MM.1S (cell line): ENCODE measurements around the gene GATB.

Experiments used
- DNase-seq: peaks from one replicate; pipeline ENCODE4 v3.0.0-alpha.2; 2015
- H2AFZ ChIP-seq: fragments of 300-600 bp; sonication (generic); 2 replicates; pipeline ENCODE4 v1.6.0; 2016; ENCODE audit warnings: antibody characterized with exemption, low read length
- H3F3A ChIP-seq: fragments of 300-600 bp; sonication (generic); 2 replicates; pipeline ENCODE4 v1.6.1; 2016; ENCODE audit warnings: mild to moderate bottlenecking, antibody characterized with exemption, low read length, moderate library complexity, mixed read lengths; ENCODE audit not compliant: insufficient read depth
- H3K27ac ChIP-seq: fragments of 300-600 bp; sonication (generic); 2 replicates; pipeline ENCODE4 v1.5.1; 2016; ENCODE audit warnings: mild to moderate bottlenecking, low read length
- H3K27me3 ChIP-seq: fragments of 300-600 bp; sonication (generic); replicated peaks from 2 replicates; pipeline ENCODE4 v1.6.0; 2016; ENCODE audit warnings: low read length; ENCODE audit not compliant: insufficient read depth
- H3K36me3 ChIP-seq: fragments of 300-600 bp; sonication (generic); replicated peaks from 2 replicates; pipeline ENCODE4 v1.6.1; 2016; ENCODE audit warnings: mild to moderate bottlenecking, low read length, mixed read lengths; ENCODE audit not compliant: insufficient read depth
- H3K4me1 ChIP-seq: fragments of 300-600 bp; sonication (generic); 2 replicates; pipeline ENCODE4 v1.6.1; 2016; ENCODE audit warnings: low read length, mixed read lengths
- H3K4me2 ChIP-seq: fragments of 300-600 bp; sonication (generic); 2 replicates; pipeline ENCODE4 v1.6.0; 2016; ENCODE audit warnings: low read depth, low read length
- H3K4me3 ChIP-seq: fragments of 300-600 bp; sonication (generic); 2 replicates; pipeline ENCODE4 v1.5.1; 2016; ENCODE audit warnings: low read length, mixed read lengths
- H3K79me2 ChIP-seq: fragments of 300-600 bp; sonication (generic); 2 replicates; pipeline ENCODE4 v1.6.1; 2016; ENCODE audit warnings: mixed run types, low read length, mixed read lengths
- H3K9ac ChIP-seq: fragments of 300-600 bp; sonication (generic); 2 replicates; pipeline ENCODE4 v1.6.1; 2016; ENCODE audit warnings: low read length, mixed read lengths
- H3K9me2 ChIP-seq: fragments of 300-600 bp; sonication (generic); replicated peaks from 2 replicates; pipeline ENCODE4 v1.6.1; 2016; ENCODE audit warnings: mild to moderate bottlenecking, low read length, mixed read lengths; ENCODE audit not compliant: insufficient read depth
- H3K9me3 ChIP-seq: fragments of 300-600 bp; sonication (generic); replicated peaks from 2 replicates; pipeline ENCODE4 v1.6.1; 2016; ENCODE audit warnings: mild to moderate bottlenecking, low read length, mixed read lengths; ENCODE audit not compliant: insufficient read depth
- H4K20me1 ChIP-seq: fragments of 300-600 bp; sonication (generic); 2 replicates; pipeline ENCODE4 v1.6.1; 2016; ENCODE audit warnings: mild to moderate bottlenecking, low read length, moderate library complexity, mixed read lengths; ENCODE audit not compliant: insufficient read depth
- CTCF ChIP-seq: fragments of 300-600 bp; sonication (generic); IDR thresholded peaks from 2 replicates; pipeline ENCODE4 v1.5.1; 2016; ENCODE audit warnings: antibody characterized with exemption, low read length, mixed read lengths
- EZH2 ChIP-seq: fragments of 300-600 bp; sonication (generic); optimal IDR thresholded peaks from 2 replicates; pipeline ENCODE3; 2017; ENCODE audit warnings: low read depth, mild to moderate bottlenecking, antibody characterized with exemption, low read length, mixed read lengths
- EZH2phosphoT487 ChIP-seq: fragments of 300-600 bp; sonication (generic); IDR thresholded peaks from 2 replicates; pipeline ENCODE4 v1.6.1; 2018; ENCODE audit warnings: antibody characterized with exemption, low read length

The GATB gene

DNA sequence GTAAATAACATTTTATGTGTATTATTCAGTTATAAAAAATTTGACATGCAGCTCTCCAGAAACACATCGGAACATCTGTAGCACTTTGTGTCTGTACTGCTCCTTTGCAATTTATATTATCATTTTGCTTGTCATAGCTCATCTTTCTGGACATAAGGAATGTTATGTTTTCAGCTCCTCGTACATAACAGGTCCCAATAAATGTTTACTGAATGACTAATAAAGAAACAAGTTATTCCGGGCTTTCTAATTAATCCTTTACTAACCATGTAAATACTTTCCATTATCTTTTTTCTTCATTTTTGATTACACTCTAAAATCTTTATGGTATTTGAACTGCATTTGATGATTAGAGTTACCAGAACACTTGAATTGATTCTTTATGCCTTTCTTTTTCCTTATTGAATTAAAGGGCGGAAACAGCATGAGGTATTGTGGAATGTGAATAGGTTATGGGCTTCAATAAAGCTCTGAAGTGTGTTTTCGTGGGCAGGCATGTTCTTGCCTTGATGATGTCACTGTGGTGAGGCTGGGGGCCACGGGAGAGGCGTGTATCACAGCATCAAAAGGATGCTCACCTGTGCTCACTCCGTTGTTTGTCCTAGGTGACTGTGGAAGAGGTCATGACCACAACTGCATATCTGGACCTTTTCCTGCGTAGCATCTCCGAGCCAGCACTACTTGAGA is 131.6 kb downstream of the GATB start:
- Histone ChIP-seq H2AFZ (no peak overlapping the region), H3K9me2 (no peaks in the 10 kb centered on the region), H3K9ac (no peak overlapping the region), H3K79me2 (no peaks in the 10 kb centered on the region), H3K27ac (no peak overlapping the region), H3K4me2 (no peak overlapping the region), H3K4me1 (no peaks in the 10 kb centered on the region), H3F3A (no peaks in the 10 kb centered on the region), H3K36me3 (no peaks in the 10 kb centered on the region), H3K4me3 (no peak overlapping the region), H3K27me3 (no peaks in the 10 kb centered on the region), H3K9me3 (no peaks in the 10 kb centered on the region), H4K20me1 (no peaks in the 10 kb centered on the region)
- no peak for DNase-seq
- no peak for TF ChIP-seq EZH2phosphoT487
- no peak for TF ChIP-seq CTCF
- TF ChIP-seq EZH2 = no peak

DNA sequence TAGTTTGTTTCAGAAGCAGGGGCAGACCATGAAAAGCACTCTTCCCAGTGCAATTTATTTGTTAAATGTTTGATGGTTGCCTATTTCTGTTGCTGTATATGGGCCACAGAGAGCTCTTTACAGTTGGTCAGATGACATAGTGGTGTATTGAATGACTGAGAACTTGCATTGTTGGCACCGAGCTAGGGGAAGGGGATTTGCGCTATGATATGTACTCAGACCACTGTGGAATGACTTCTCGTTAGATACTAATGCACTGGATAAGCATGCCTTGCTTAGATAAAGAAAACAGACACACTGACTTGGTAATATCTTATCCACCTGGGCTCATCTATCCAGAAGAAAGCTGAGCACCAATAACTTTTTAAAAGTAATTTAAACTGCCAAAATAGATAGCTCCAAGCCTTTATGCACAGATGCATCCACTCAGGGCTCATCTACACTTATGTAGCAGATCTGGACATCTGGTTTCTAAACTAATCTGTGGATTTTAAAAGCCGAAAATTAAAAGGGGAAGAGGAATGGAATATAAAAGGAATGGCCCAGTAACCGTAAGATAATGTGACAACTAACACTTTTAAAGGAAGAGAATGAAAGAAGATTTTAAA is 132.7 kb downstream of the GATB start:
- Histone ChIP-seq H3K36me3 (no peaks in the 10 kb centered on the region), H3K27me3 (no peaks in the 10 kb centered on the region), H3K9me3 (no peaks in the 10 kb centered on the region), H2AFZ (no peak overlapping the region), H4K20me1 (no peaks in the 10 kb centered on the region), H3K4me1 (no peaks in the 10 kb centered on the region), H3K9me2 (no peaks in the 10 kb centered on the region), H3F3A (no peaks in the 10 kb centered on the region), H3K79me2 (no peaks in the 10 kb centered on the region), H3K27ac (no peak overlapping the region), H3K4me3 (no peak overlapping the region), H3K9ac (no peak overlapping the region), H3K4me2 (no peak overlapping the region)
- no peak for DNase-seq
- TF ChIP-seq EZH2phosphoT487 = no peak
- TF ChIP-seq CTCF = no peak
- no peak for TF ChIP-seq EZH2

DNA sequence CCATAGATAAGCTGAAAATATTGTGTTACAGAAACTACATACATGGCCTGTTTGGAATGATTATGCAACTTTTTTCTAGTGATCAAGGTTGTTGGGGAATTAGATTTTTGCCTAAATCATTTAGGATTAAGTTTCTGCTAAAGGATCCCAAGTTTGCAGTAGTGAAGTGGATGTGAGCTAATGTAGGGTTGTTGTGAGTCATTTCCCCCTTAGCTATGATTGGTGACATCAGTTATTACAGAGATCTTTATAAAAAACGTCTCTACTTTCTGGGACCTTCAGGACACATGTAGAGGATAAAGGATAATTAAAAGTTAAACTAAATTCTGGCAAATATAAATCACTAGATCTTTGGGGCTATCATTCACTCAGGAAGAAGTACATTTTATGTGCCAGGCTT is 133.3 kb downstream of the GATB start:
- no peak for DNase-seq
- no peak for TF ChIP-seq CTCF
- no peak for TF ChIP-seq EZH2
- no peak for TF ChIP-seq EZH2phosphoT487
- H3K4me2 ChIP-seq = no peak overlapping the region
- no peaks in the 10 kb centered on the region for H3K36me3 ChIP-seq
- no peaks in the 10 kb centered on the region for H3K79me2 ChIP-seq
- no peak overlapping the region for H3K4me3 ChIP-seq
- no peak overlapping the region for H3K27ac ChIP-seq
- no peak overlapping the region for H3K9ac ChIP-seq
- H3K4me1 ChIP-seq = no peaks in the 10 kb centered on the region
- H3K9me3 ChIP-seq = no peaks in the 10 kb centered on the region
- no peaks in the 10 kb centered on the region for H3F3A ChIP-seq
- no peaks in the 10 kb centered on the region for H3K9me2 ChIP-seq
- H4K20me1 ChIP-seq = no peaks in the 10 kb centered on the region
- H2AFZ ChIP-seq = no peak overlapping the region
- H3K27me3 ChIP-seq = no peaks in the 10 kb centered on the region
